Subcutaneous adipose tissue (tissue), 4 donors: ENCODE data around the gene RAB24. TPM values are rescaled to one million over a fixed set of nuclear protein-coding genes. Genes with fewer than 3 reads are reported as not detected.

Source experiments
- total RNA-seq, 4 donors: library from RNA; depleted of rRNA; stranded (reverse); fragments of >200 nt; gene quantifications; one replicate each; pipeline ENCODE4 v1.1.0, GENCODE V29; 2016
- TF ChIP-seq, protein P1 (sequence below): fragments of 450-650 bp; IDR thresholded peaks from one replicate; pipeline ENCODE4 v1.5.1; 2016; ENCODE audit warnings: low read depth, mild to moderate bottlenecking, control low read depth, antibody characterized with exemption, moderate library complexity

The RAB24 gene
- total RNA-seq, 4 donors from 2014 or later, result 19.4 to 35.6 (median 26.3) TPM

DNA sequence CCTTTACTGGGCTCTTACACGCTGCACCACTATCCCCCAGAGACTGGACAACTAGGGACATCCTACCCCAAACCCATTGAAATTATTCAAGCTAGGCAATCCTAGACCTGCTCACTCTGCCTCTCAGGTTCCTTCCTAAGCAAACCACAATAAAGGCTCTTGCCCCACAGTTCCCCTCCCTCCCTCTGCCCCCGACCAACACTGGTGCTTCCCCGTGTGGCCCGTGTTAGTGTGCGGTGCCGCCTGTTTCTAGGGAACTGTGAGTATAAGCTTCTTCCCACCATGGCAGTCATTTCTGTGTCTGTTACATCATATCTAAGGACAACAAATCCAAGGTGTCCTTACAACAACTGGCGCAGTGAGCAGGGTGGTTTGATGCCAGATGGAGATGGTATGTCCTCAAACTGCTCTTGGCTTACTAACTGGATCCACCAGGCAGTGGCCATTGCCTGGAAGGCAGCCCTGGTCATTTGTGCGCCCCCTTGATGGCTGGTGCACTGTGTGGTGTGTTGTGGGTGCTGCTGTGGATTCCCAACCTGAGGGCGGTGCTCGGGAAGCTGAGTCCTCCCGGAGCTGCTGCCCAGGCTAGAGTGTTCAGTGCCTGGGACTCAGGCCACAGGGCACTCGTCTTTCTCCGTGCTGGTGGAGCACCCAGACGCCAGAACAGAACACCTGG is 16.5 kb upstream of the RAB24 start:
- TF ChIP-seq, protein P1, sequence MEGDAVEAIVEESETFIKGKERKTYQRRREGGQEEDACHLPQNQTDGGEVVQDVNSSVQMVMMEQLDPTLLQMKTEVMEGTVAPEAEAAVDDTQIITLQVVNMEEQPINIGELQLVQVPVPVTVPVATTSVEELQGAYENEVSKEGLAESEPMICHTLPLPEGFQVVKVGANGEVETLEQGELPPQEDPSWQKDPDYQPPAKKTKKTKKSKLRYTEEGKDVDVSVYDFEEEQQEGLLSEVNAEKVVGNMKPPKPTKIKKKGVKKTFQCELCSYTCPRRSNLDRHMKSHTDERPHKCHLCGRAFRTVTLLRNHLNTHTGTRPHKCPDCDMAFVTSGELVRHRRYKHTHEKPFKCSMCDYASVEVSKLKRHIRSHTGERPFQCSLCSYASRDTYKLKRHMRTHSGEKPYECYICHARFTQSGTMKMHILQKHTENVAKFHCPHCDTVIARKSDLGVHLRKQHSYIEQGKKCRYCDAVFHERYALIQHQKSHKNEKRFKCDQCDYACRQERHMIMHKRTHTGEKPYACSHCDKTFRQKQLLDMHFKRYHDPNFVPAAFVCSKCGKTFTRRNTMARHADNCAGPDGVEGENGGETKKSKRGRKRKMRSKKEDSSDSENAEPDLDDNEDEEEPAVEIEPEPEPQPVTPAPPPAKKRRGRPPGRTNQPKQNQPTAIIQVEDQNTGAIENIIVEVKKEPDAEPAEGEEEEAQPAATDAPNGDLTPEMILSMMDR, result no peak

DNA sequence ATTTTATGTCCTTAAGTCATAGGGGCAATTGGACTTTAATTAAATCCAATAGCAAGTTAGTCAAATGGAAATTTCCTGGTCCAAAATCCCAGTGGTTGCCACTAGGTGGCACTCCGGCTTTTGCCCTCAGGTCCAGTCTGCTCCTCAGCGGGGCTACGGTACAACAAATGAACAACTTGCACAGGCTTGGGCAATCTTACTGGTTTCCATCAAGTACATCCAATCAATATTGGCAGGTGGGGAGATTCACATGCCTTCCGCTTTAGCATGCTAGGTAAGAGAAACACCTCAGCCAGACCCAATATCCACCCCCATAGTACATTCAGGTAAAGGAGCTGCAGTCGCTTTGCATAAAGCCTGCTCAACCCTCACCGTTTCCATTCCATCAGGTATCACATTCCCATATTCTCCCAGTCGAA is 14.4 kb upstream of the RAB24 start:
- TF ChIP-seq, protein P1, result no peak

- TF ChIP-seq, protein P1, result no peak
These were observed 12.5 kb upstream of the RAB24 start for GRCh38 chr5:177316005-177316404.

DNA sequence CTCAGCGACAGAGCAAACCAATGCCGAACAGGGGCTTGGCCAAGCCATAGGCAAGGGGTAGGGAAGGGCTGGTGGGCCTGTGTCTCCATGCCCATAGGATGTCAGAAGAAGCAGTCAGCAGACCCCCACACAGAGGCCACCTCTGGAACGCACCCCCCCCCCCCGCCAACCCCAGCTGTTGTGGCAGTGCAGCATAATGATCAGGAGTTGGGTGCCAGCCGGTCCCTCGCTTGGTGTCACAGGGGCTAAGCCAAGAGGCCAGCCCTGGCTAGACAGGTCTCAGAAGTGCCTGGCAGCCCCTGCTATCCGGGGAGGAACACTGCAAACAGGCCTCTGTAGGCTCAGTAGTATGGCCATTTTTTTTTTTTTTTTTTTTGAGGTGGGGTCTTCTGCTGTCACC is 11.9 kb upstream of the RAB24 start:
- TF ChIP-seq, protein P1, result no peak

DNA sequence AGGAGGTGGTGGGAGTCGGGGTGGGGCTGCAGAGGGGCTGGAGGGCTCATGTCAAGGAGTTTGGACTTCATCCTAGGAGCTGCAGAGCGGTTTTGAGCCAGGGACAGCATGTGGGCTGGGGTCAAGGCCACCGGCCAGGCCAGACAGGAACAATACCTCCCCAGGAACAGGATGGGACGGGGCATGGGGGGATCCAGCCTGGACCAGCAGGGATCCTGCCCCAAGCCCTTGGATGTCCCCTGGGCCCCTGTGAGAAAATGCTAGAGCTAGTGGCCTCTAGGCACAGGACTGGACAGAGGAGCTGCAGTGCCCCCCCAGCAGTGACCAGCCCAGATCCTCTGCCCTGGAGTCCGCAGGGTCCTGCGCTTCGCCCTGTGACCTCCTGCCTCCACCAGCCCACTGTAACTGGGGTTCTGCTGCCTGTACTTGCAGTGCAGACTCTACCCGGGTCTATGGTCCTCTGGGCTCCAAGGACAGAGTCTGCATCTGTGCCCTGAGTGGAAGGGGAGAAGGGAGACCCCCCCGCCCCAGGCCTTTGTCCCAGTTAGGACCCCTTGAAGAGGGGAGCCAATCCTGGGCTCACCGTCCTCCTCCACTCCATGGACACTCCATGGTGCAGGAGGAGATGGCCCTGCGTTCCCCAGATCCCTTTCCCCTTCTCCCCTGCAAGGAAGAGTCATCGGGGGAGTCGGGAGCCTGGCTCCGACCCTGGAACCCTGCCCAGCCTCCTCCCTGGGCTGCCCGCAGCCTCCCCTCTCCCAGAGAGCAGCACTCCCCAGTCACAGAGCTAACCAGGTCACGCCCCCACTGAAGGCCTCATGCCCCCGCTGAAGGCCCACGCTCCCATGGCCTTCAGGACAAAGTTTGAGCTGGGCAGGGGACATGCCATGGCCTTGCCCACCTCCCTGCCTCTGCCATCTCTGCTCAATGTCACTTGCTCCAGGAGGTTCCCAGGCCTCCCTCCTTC is 11.1 kb upstream of the RAB24 start:
- TF ChIP-seq, protein P1, result no peak

- TF ChIP-seq, protein P1, result no peak
These were observed 10.2 kb upstream of the RAB24 start for GRCh38 chr5:177313561-177314259.
